HepG2 (cell line): Measurements from ENCODE around the gene HLA-DMB. TPM values are rescaled to one million over a fixed set of nuclear protein-coding genes. Genes with fewer than 3 reads are reported as not detected.

Experiments used
- CHD2 ChIP-seq: IDR thresholded peaks from 2 replicates; pipeline ENCODE4 v1.6.1; 2011; ENCODE audit warnings: low read depth, low read length, improper control_type of control experiment
- FOXA3 ChIP-seq: IDR thresholded peaks from 2 replicates; pipeline ENCODE4 v1.6.1; 2016; ENCODE audit warnings: missing genetic modification reagents, missing compliant biosample characterization
- GATA4 ChIP-seq: sonication (generic); IDR thresholded peaks from 2 replicates; pipeline ENCODE4 v1.6.1; 2016; ENCODE audit warnings: antibody characterized with exemption, low read depth, borderline replicate concordance
- IKZF5 ChIP-seq: IDR thresholded peaks from 2 replicates; pipeline ENCODE4 v1.6.1; 2018; ENCODE audit warnings: missing genetic modification reagents, mild to moderate bottlenecking, missing compliant biosample characterization
- KAT8 ChIP-seq: IDR thresholded peaks from 2 replicates; pipeline ENCODE4 v1.6.1; 2016; ENCODE audit warnings: missing genetic modification reagents, missing compliant biosample characterization
- POLR2G ChIP-seq: fragments of 200-400 bp; formaldehyde crosslinking; IDR thresholded peaks from 2 replicates; pipeline ENCODE4 v1.6.1; 2018; ENCODE audit warnings: mild to moderate bottlenecking, low read depth, low read length, moderate library complexity
- REST ChIP-seq, 2 experiments: IDR thresholded peaks; 2 replicates each; pipeline ENCODE4 v1.6.1; 2011 to 2012; ENCODE audit warnings: low read length in 2 of 2, borderline replicate concordance in 1 of 2, low read depth in 1 of 2, mild to moderate bottlenecking in 1 of 2, moderate library complexity in 1 of 2
- SAP130 ChIP-seq: IDR thresholded peaks from 2 replicates; pipeline ENCODE4 v1.6.1; 2016; ENCODE audit warnings: low read depth
- SIX1 ChIP-seq: sonication (generic); formaldehyde crosslinking; IDR thresholded peaks from 2 replicates; pipeline ENCODE4 v1.4.0; 2020; ENCODE audit warnings: missing genetic modification reagents, borderline replicate concordance
- SP4 ChIP-seq: sonication (generic); formaldehyde crosslinking; IDR thresholded peaks from 2 replicates; pipeline ENCODE4 v1.8.1; 2023; ENCODE audit warnings: mild to moderate bottlenecking, missing genetic modification reagents
- SPEN ChIP-seq: sonication (generic); formaldehyde crosslinking; IDR thresholded peaks from 2 replicates; pipeline ENCODE4 v1.5.1; 2020; ENCODE audit warnings: low read depth, mild to moderate bottlenecking, missing genetic modification reagents
- SSRP1 ChIP-seq: IDR thresholded peaks from 2 replicates; pipeline ENCODE4 v1.6.1; 2016; ENCODE audit warnings: control low read depth
- TCF7 ChIP-seq: sonication (generic); IDR thresholded peaks from 2 replicates; pipeline ENCODE4 v1.6.1; 2016; ENCODE audit warnings: antibody characterized with exemption, low read depth
- ZFP82 ChIP-seq: sonication (generic); formaldehyde crosslinking; IDR thresholded peaks from 2 replicates; pipeline ENCODE4 v1.5.1; 2020; ENCODE audit warnings: mild to moderate bottlenecking, missing genetic modification reagents, borderline replicate concordance
- ZNF17 ChIP-seq: sonication (generic); formaldehyde crosslinking; IDR thresholded peaks from 2 replicates; pipeline ENCODE4 v1.5.0; 2020; ENCODE audit warnings: mild to moderate bottlenecking, missing genetic modification reagents
- ZNF281 ChIP-seq: sonication (generic); formaldehyde crosslinking; IDR thresholded peaks from 2 replicates; pipeline ENCODE4 v1.4.0; 2020; ENCODE audit warnings: missing genetic modification reagents, borderline replicate concordance
- ZNF430 ChIP-seq: sonication (generic); formaldehyde crosslinking; IDR thresholded peaks from 2 replicates; pipeline ENCODE4 v1.9.0; 2021; ENCODE audit warnings: mild to moderate bottlenecking, missing genetic modification reagents
- ZNF550 ChIP-seq: sonication (generic); formaldehyde crosslinking; IDR thresholded peaks from 2 replicates; pipeline ENCODE4 v1.4.0; 2020; ENCODE audit warnings: mild to moderate bottlenecking, missing genetic modification reagents, borderline replicate concordance
- ZNF614 ChIP-seq: IDR thresholded peaks from 2 replicates; pipeline ENCODE4 v1.6.1; 2018; ENCODE audit warnings: missing biosample characterization, missing genetic modification reagents, inconsistent platforms, borderline replicate concordance
- ZNF773 ChIP-seq: sonication (generic); formaldehyde crosslinking; IDR thresholded peaks from 2 replicates; pipeline ENCODE4 v1.4.0; 2020; ENCODE audit warnings: missing genetic modification reagents, borderline replicate concordance
- polyA plus RNA-seq, 8 experiments: library from polyadenylated mRNA; depleted of rRNA in 3 of 8; stranded (reverse) in 7 of 8; unstranded in 1 of 8; fragments of >200 nt; fragmentation: Illumina TruSeq in 4 of 8; extraction: Trizol in 4 of 8; gene quantifications; 2 replicates each; pipeline versions ENCODE4 v1.2.1 to v1.2.3, GENCODE V29; 2011 to 2016; ENCODE audit warnings: low read depth in 4 of 8, missing spikeins in 1 of 8, mixed read lengths in 1 of 8; ENCODE audit not compliant: insufficient read depth in 1 of 8
- total RNA-seq, 5 experiments: library from RNA; depleted of rRNA; stranded (reverse); fragments of >200 nt; fragmentation: Illumina TruSeq; extraction: Trizol; gene quantifications; 2 replicates each; pipeline ENCODE4 v1.2.3, GENCODE V29; 2016; ENCODE audit warnings: low read depth in 1 of 5
- TF ChIP-seq, protein P1 (sequence below): sonication (generic); formaldehyde crosslinking; IDR thresholded peaks from 2 replicates; pipeline ENCODE4 v1.5.0; 2020; ENCODE audit warnings: missing genetic modification reagents

HLA-DMB gene
- total and polyA plus RNA-seq, 2 of the 13 experiments (the other 11 are each of a cell fraction or from before 2014, with no cell fraction given), result not detected

DNA sequence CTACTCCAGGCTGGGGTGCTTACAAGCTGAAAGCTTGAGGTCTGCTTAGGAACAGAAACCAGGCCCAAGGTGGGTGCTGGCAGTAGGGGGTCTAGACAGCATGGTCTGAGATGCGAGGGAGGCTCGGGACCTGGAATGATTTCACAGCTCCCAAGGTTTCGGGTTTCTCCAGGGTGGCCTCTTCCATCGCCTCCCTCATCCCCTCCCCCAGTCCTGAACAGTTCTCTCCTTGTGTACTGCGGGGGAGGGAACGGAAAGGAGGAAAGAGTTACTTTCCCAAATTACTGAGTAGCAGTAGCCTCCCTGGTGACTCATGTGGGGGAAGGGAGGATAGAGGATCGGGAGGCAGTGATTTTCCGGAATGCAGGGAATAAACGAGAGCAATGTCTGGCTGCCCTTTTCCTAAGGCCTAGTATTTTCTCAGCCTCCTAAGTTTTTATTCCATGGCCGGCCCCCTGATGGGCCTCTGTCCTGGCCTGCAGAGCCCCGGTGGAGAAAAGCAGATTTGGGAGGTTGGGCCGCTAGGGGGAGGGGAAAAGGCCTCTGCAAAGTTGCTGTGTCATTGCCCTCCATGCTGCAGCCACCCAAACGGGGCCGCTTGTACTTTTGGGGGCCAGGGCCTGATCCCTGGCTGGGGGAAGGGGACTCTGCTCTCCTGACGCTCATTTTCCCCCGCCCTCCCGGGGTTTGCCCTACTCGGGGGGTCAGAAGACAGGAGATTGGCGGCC lies 29.0 kb upstream of the HLA-DMB start (continued):
- TF ChIP-seq REST (IDR thresholded peaks at IDR 0.05; ENCODE audit: borderline replicate concordance in 1 of 2, low read depth in 1 of 2, low read length in 2 of 2) (peak in 1 of 2 experiments; percentile 51; a peak in 2 of 4 replicates), SPEN (CRISPR knock-in tag) (peak; percentile 10), GATA4 (no peak; the same call in 1 of the 2 replicates), ZNF773 (CRISPR knock-in tag) (0 out of 2 replicates have a peak, but pooled peaks have one; percentile 64), SSRP1 (CRISPR knock-in tag) (peak; percentile 30; the same call in 1 of the 2 replicates), ZFP82 (peak; percentile 71; the same call in 1 of the 2 replicates), ZNF430 (peak; percentile 68; the same call in 1 of the 2 replicates), ZNF614 (CRISPR knock-in tag) (peak; percentile 0; the same call in 1 of the 2 replicates), TCF7 (no peak), IKZF5 (CRISPR knock-in tag) (0 out of 2 replicates have a peak, but pooled peaks have one; percentile 3), FOXA3 (CRISPR knock-in tag) (peak; percentile 3), ZNF550 (CRISPR knock-in tag) (no peak), ZNF281 (peak; percentile 80), CHD2 (peak; percentile 70; the same call in 1 of the 2 replicates), SAP130 (CRISPR knock-in tag) (no peak; the same call in none of the 2 replicates), SP4 (CRISPR knock-in tag) (peak; percentile 43; the same call in 1 of the 2 replicates), POLR2G (peak; percentile 75), ZNF17 (CRISPR knock-in tag) (0 out of 2 replicates have a peak, but pooled peaks have one; percentile 5), KAT8 (CRISPR knock-in tag) (no peak), SIX1 (CRISPR knock-in tag) (peak; percentile 32; the same call in 1 of the 2 replicates)
- TF ChIP-seq, protein P1, sequence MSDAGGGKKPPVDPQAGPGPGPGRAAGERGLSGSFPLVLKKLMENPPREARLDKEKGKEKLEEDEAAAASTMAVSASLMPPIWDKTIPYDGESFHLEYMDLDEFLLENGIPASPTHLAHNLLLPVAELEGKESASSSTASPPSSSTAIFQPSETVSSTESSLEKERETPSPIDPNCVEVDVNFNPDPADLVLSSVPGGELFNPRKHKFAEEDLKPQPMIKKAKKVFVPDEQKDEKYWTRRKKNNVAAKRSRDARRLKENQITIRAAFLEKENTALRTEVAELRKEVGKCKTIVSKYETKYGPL (CRISPR knock-in tag), result peak; percentile 53; the same call in 1 of the 2 replicates
